Measurements from ENCODE around the gene ASB16. TPM values are rescaled to one million over a fixed set of nuclear protein-coding genes. Genes with fewer than 3 reads are reported as not detected.

Gene ASB16
- total RNA-seq, 3 donors from 2014 or later (not counting 1 experiment from before 2014, with no cell fraction given) = not detected

DNA sequence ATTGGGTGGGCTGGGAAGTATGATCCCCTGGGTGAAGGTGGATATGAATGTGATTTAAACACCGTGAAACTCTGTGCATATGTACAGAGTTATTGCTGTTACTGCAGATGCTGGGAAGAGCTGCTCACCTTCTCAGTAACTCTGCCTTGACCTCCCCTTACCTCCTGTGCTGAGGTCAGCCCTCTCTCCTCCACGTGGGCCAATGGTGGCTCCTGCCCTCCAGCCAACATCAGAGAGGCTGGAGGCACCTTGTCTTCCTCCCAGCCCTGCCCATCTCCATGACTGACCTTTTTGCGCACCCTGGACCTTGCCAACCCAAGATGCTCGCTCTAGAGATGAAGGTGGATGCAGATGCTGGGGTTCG, 387 bp upstream of the ASB16 start:
- H3K4me3 ChIP-seq (ENCODE audit: low read length) = no peak overlapping the region
- TF ChIP-seq, protein P1, sequence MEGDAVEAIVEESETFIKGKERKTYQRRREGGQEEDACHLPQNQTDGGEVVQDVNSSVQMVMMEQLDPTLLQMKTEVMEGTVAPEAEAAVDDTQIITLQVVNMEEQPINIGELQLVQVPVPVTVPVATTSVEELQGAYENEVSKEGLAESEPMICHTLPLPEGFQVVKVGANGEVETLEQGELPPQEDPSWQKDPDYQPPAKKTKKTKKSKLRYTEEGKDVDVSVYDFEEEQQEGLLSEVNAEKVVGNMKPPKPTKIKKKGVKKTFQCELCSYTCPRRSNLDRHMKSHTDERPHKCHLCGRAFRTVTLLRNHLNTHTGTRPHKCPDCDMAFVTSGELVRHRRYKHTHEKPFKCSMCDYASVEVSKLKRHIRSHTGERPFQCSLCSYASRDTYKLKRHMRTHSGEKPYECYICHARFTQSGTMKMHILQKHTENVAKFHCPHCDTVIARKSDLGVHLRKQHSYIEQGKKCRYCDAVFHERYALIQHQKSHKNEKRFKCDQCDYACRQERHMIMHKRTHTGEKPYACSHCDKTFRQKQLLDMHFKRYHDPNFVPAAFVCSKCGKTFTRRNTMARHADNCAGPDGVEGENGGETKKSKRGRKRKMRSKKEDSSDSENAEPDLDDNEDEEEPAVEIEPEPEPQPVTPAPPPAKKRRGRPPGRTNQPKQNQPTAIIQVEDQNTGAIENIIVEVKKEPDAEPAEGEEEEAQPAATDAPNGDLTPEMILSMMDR (IDR thresholded peaks at IDR 0.05) = no peak
- 85% methylated on average over 5 of the region's 5 CpGs for WGBS (ENCODE audit: insufficient coverage)
- intact Hi-C loops (cut with micrococcal nuclease) = no loop called here
- Mint-ChIP-seq H3K27ac (no peak overlapping the region), H3K4me1 (peaks cover 9 to 13% of the 10 kb centered on the region in 2 donors), H3K27me3 (ENCODE audit: low read depth in 2 of 2) (no peaks in the 10 kb centered on the region), H3K4me3 (no peak overlapping the region), H3K9me3 (no peaks in the 10 kb centered on the region), H3K36me3 (no peaks in the 10 kb centered on the region)
- no peaks in the 10 kb centered on the region for H3K9me3 ChIP-seq (ENCODE audit: control insufficient read depth, insufficient read depth, low read length)
- no peaks in the 10 kb centered on the region for H3K27me3 ChIP-seq (ENCODE audit: control insufficient read depth, insufficient read depth, low read length)
- H3K27ac ChIP-seq (ENCODE audit: low read length) = no peak overlapping the region
- H3K36me3 ChIP-seq (ENCODE audit: control insufficient read depth, insufficient read depth, low read length) = peaks cover 3% of the 10 kb centered on the region
- ATAC-seq (no peak), DNase-seq (no peak)
- H3K4me1 ChIP-seq (ENCODE audit: control insufficient read depth, insufficient read depth, low read length) = peaks cover 5% of the 10 kb centered on the region

DNA sequence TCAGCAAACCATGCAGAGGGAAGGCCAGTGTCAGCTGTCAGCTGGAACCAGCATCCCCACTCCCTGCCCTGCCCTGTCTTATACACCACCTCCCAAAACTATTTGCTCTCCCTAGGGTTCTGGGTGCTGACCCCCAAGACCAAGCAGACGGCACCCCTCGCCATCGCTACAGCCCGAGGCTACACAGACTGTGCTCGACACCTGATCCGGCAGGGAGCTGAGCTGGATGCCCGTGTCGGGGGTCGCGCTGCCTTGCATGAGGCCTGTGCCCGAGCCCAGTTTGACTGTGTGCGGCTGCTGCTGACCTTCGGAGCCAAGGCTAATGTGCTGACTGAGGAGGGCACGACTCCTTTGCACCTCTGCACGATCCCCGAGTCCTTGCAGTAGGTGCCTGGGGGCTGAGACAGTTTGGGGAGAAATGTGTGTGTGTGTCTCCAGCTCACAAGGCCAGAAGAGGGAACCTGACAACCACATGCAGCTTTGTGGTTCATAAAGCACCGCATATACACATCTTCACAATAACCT, 1.5 kb downstream of the ASB16 start:
- Histone ChIP-seq H3K9me3 (ENCODE audit: control insufficient read depth, insufficient read depth, low read length) (no peaks in the 10 kb centered on the region), H3K4me3 (ENCODE audit: low read length) (no peak overlapping the region), H3K27me3 (ENCODE audit: control insufficient read depth, insufficient read depth, low read length) (no peaks in the 10 kb centered on the region), H3K4me1 (ENCODE audit: control insufficient read depth, insufficient read depth, low read length) (peaks cover 5% of the 10 kb centered on the region), H3K27ac (ENCODE audit: low read length) (no peak overlapping the region), H3K36me3 (ENCODE audit: control insufficient read depth, insufficient read depth, low read length) (peaks cover 3% of the 10 kb centered on the region)
- no peak for ATAC-seq
- Mint-ChIP-seq H3K4me1 (peaks cover 9 to 13% of the 10 kb centered on the region in 2 donors), H3K36me3 (no peaks in the 10 kb centered on the region), H3K27me3 (ENCODE audit: low read depth in 2 of 2) (no peaks in the 10 kb centered on the region), H3K4me3 (no peak overlapping the region), H3K9me3 (no peaks in the 10 kb centered on the region), H3K27ac (no peak overlapping the region)
- DNase-seq = no peak
- intact Hi-C loops (cut with micrococcal nuclease) = no loop called here
- WGBS (ENCODE audit: insufficient coverage) = 92% methylated on average over 17 of the region's 17 CpGs
- TF ChIP-seq, protein P1 (IDR thresholded peaks at IDR 0.05) = no peak

DNA sequence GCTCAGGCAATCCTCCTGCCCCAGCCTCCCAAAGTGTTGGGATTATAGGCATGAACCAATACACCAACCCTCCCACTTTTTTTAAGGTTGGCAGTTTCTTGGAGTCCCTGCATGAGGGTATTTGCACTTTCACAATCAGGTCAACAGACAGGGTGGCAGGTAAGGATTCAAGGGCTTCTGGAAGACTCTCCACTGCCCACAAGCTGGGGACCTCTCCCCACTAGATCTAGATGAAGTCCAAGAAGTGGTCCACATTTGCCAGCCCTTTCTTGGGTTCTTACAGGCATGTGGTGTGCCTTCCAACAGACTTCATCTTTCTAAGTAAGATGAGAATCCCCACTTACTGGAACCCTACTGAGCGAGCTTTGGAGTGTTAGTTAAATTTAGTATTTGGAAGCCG, 3.9 kb downstream of the ASB16 start:
- Histone ChIP-seq H3K27me3 (ENCODE audit: control insufficient read depth, insufficient read depth, low read length) (no peaks in the 10 kb centered on the region), H3K36me3 (ENCODE audit: control insufficient read depth, insufficient read depth, low read length) (peaks cover 6% of the 10 kb centered on the region), H3K9me3 (ENCODE audit: control insufficient read depth, insufficient read depth, low read length) (no peaks in the 10 kb centered on the region), H3K4me3 (ENCODE audit: low read length) (no peak overlapping the region), H3K4me1 (ENCODE audit: control insufficient read depth, insufficient read depth, low read length) (no peaks in the 10 kb centered on the region), H3K27ac (ENCODE audit: low read length) (no peak overlapping the region)
- H3K36me3 Mint-ChIP-seq = no peaks in the 10 kb centered on the region
- DNase-seq (no peak), ATAC-seq (no peak)
- no peak overlapping the region for H3K27ac Mint-ChIP-seq
- H3K4me3 Mint-ChIP-seq = no peak overlapping the region
- intact Hi-C loops (cut with micrococcal nuclease) = no loop called here
- TF ChIP-seq, protein P1 (IDR thresholded peaks at IDR 0.05) = no peak
- WGBS (ENCODE audit: insufficient coverage) = 100% methylated on average over 2 of the region's 2 CpGs
- H3K4me1 Mint-ChIP-seq = peaks cover 0 to 5% of the 10 kb centered on the region in 2 donors
- H3K27me3 Mint-ChIP-seq (ENCODE audit: low read depth in 2 of 2) = no peaks in the 10 kb centered on the region
- H3K9me3 Mint-ChIP-seq = no peaks in the 10 kb centered on the region

DNA sequence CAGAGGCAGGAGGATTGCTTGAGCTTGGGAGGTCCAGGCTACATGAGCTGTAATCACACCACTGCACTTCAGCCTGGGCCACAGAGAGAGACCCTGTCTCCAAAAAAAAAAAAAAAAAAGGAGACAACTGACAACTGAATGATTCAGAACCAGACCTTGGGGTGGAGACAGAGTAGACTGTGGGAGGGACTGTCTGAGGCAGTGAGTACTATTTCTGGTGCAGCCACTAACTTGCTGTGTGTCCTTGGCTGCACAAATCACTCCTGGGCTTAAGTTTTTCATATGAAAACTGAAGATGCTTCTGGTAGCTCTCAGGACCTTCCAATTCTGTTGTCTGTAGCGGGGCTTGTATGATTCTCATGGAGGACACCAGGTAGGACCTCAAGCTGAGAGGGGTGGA, 5.8 kb downstream of the ASB16 start:
- Histone ChIP-seq H3K4me3 (ENCODE audit: low read length) (no peak overlapping the region), H3K36me3 (ENCODE audit: control insufficient read depth, insufficient read depth, low read length) (peaks cover 6% of the 10 kb centered on the region), H3K9me3 (ENCODE audit: control insufficient read depth, insufficient read depth, low read length) (no peaks in the 10 kb centered on the region), H3K27ac (ENCODE audit: low read length) (no peak overlapping the region), H3K4me1 (ENCODE audit: control insufficient read depth, insufficient read depth, low read length) (no peaks in the 10 kb centered on the region), H3K27me3 (ENCODE audit: control insufficient read depth, insufficient read depth, low read length) (no peaks in the 10 kb centered on the region)
- intact Hi-C loops (cut with micrococcal nuclease) = no loop called here
- H3K27me3 Mint-ChIP-seq (ENCODE audit: low read depth in 2 of 2) = no peaks in the 10 kb centered on the region
- TF ChIP-seq, protein P1 (IDR thresholded peaks at IDR 0.05) = no peak
- H3K27ac Mint-ChIP-seq = no peak overlapping the region
- DNase-seq (no peak), ATAC-seq (no peak)
- no peaks in the 10 kb centered on the region for H3K9me3 Mint-ChIP-seq
- WGBS (ENCODE audit: insufficient coverage) = 95% methylated on average over 1 of the region's 1 CpG
- H3K36me3 Mint-ChIP-seq = no peaks in the 10 kb centered on the region
- H3K4me1 Mint-ChIP-seq = no peaks in the 10 kb centered on the region
- no peak overlapping the region for H3K4me3 Mint-ChIP-seq

Measured in natural killer cell (primary cell).